Fibroblast of the aortic adventitia (primary cell): Measurements from ENCODE around the gene CNTRL. TPM values are rescaled to one million over a fixed set of nuclear protein-coding genes. Genes with fewer than 3 reads are reported as not detected.

ENCODE experiments used
- DNase-seq: peaks from one replicate; pipeline ENCODE4 v3.0.0-alpha.2; 2010; ENCODE audit warnings: low read depth
- H3K4me3 ChIP-seq: 2 replicates; pipeline ENCODE4 v1.5.1; 2011; ENCODE audit warnings: low read depth, mild to moderate bottlenecking, control low read depth, low read length, moderate library complexity
- CTCF ChIP-seq: IDR thresholded peaks from 2 replicates; pipeline ENCODE4 v1.5.1; 2011; ENCODE audit warnings: mild to moderate bottlenecking, low read length, control low read depth, inconsistent platforms; ENCODE audit not compliant: insufficient read depth
- total RNA-seq: library from RNA; depleted of rRNA; stranded (reverse); fragments of >200 nt; gene quantifications from 2 replicates; pipeline ENCODE4 v1.2.3, GENCODE V29; 2012; ENCODE audit warnings: low replicate concordance

CNTRL gene
- total RNA-seq, 1 donor = 15.2 TPM

- no peak overlapping the region for H3K4me3 ChIP-seq
- TF ChIP-seq CTCF = no peak
- no peak for DNase-seq
These were observed 85.3 kb downstream of the CNTRL start for GRCh38 chr9:121160025-121160424.

DNA sequence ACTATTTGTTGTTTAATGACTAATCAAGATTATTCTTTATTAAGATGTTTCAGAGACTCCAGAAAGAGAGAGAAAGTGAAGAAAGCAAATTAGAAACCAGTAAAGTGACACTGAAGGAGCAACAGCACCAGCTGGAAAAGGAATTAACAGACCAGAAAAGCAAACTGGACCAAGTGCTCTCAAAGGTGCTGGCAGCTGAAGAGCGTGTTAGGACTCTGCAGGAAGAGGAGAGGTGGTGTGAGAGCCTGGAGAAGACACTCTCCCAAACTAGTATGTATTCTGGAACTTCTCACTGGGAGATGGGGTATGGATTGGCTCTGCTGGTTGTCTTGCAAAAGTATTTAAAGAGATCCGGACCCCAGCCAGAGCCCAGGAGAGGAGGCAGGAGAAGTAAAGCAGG is 93.3 kb downstream of the CNTRL start:
- TF ChIP-seq CTCF = no peak

GRCh38 chr9:121169094-121169601 is 94.4 kb downstream of the CNTRL start:
- TF ChIP-seq CTCF = peak; percentile 67
- DNase-seq = peak; percentile 50

More for the DNA sequence above, 93.3 kb downstream of the CNTRL start:
- no peak for DNase-seq
- H3K4me3 ChIP-seq = no peak overlapping the region

GRCh38 chr9:121171236-121171635 is 96.5 kb downstream of the CNTRL start:
- no peak for TF ChIP-seq CTCF
- DNase-seq = no peak
- H3K4me3 ChIP-seq = no peak overlapping the region

More at GRCh38 chr9:121169094-121169601, 94.4 kb downstream of the CNTRL start:
- no peak overlapping the region for H3K4me3 ChIP-seq

DNA sequence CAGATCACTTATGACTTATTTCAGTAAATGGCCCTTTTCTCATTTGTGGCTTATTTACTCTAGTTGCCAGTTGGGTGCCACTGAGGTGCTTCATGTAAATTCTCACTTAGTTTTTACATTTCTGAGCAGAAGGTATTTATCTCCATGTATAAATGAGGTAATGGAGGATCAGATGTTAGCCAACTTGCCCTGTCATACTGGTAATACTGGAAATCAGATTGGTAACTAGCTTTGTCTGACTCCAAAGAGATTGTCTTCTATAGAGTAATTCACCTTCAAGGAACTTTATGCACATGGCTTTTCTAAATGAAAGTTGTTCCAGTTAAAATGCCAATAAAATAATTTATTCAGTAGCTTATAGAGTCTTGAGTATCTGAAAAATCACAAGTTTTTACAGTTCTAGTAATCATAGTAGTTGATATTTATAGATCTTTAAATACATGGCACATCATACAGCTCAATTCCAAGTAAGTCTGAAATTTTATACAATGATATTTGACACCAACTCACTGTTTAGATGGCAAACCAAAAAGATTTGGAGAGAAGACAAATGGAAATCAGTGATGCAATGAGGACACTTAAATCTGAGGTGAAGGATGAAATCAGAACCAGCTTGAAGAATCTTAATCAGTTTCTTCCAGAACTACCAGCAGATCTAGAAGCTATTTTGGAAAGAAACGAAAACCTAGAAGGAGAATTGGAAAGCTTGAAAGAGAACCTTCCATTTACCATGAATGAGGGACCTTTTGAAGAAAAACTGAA is 98.2 kb downstream of the CNTRL start:
- H3K4me3 ChIP-seq = no peak overlapping the region
- no peak for TF ChIP-seq CTCF
- DNase-seq = no peak

DNA sequence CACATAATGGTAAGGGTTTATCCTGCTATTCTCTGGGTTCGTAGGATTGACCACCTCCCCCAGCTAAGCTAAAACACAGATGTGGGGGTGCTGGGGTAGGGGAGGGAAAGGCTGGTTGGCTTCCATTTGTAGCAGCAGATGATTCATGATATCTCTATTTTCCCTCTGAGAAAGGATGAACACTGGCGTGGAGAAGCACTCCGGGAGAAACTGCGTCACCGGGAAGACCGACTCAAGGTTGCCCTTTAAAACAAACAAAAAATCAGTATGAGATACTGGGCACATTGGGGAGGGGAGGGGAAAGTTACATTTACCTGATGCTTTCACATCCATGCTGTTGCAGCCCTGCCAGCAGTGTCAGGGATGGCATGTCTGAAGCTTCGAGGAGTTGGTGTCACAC is 98.7 kb downstream of the CNTRL start:
- TF ChIP-seq CTCF = no peak
- no peak overlapping the region for H3K4me3 ChIP-seq
- no peak for DNase-seq
